Activated CD4-positive, CD25-positive, alpha-beta regulatory T cell treated with anti-CD3 and anti-CD28 coated beads, Interleukin-2, amount 50 U/mL, for 16 hours (primary cell): Measurements from ENCODE around the gene ADAMTSL3.
"Not testable (repeated sequence)": the region's sequence is repeated elsewhere in the genome, so short reads cannot be mapped to it uniquely, and the experiment has no call there.

Experiments
- DNase-seq: peaks from one replicate; pipeline ENCODE4 v3.0.0-alpha.2; 2020; ENCODE audit warnings: low read depth, low spot score

Gene ADAMTSL3

DNA sequence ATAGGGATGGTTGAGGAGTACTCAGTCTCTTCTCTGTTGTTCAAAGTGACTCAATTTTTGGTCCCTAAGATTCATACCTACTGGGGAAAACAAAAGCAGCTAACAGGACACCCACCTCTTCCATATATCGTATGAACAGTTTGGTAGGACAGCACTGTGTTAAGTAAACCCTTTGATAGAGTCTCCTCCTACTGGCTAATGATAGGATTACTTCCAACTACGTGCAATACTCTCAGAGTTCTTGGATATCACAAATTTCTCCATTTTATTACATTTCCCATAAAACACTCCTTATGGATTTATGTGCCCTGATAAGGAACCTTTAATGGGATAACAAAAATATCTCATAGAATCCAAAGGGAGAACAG, 381.5 kb downstream of the ADAMTSL3 start:
- no peak for DNase-seq

DNA sequence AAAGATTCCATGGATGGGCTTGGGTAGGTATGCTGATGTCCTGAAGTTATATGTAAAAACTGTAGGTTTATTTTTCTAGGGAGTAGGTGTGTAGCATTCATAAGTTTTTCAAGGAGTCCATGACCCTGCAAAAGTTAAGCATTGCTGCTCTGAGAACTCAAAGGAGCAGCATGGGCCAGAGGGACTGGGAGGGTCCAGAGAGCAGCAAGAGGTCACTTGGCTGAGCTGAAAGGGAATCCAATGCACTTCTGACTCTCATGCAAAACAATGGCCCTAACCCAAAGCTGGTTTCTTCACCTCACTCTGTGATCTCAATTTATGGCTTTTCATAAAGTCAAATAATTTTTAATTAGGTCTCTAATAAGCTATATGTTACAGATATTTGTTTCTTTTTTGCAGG, 383.4 kb downstream of the ADAMTSL3 start:
- no peak for DNase-seq

DNA sequence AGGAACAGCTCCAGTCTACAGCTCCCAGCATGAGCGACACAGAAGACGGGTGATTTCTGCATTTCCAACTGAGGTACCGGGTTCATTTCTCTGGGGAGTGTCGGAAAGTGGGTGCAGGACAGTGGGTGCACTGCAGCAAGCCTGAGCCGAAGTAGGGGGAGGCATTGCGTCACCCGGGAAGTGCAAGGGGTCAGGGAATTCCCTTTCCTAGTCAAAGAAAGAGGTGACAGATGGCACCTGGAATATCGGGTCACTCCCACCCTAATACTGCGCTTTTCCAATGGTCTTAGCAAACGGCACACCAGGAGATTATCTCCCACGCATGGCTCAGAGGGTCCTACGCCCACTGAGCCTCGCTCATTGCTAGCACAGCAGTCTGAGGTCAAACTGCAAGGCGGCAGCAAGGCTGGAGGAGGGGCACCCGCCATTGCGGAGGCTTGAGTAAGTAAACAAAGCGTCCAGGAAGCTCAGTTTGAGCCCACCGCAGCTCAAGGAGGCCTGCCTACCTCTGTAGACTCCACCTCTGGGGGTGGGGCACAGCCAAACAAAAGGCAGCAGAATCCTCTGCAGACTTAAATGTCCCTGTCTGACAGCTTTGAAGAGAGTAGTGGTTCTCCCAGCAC, 388.6 kb downstream of the ADAMTSL3 start:
- DNase-seq: not testable (repeated sequence)

DNA sequence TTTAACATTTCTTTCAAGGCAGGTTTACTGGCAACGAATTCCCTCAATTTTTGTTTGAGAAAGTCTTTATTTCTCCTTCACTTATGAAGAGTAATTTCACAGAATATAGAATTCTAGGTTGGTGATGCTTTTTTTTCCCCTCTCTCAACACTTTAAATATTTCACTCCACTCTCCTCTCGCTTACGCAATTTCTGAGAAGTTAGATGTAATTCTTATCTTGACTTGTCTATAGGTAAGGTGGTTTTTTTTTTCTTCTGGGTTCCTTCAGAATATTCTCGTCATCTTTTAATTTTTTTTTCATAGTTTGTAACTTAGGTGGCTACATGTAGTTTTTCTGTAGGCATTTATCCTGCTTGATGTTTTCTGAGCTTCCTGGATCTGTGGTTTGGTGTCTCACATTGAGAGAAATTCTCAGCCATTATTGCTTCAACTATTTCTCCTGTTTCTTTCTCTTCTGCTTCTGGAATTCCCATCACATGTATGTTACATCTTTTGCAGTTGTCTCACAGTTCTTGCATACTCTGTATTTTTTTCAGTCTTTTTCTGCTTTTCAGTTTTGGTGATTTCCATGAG, 392.2 kb downstream of the ADAMTSL3 start:
- no peak for DNase-seq

DNA sequence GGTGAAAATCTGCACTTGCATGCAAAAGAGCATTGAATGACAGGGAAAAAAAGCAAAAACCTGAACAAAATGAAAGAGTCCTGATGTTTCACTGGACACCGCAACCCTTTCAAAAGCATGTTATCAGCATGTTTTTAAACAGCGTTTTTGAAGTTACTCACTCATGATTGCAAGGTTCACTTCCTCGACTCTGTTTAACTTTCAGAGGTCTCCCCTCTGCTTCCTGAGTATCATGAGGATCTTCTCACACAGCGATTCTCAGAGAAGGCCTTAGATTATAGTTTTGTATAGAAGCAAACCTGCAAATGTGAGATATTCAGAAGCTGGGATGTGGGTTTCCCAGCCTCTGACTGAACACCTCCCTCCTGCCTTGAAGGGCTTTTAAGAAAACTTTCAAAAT, 395.6 kb downstream of the ADAMTSL3 start:
- not testable (repeated sequence) for DNase-seq

DNA sequence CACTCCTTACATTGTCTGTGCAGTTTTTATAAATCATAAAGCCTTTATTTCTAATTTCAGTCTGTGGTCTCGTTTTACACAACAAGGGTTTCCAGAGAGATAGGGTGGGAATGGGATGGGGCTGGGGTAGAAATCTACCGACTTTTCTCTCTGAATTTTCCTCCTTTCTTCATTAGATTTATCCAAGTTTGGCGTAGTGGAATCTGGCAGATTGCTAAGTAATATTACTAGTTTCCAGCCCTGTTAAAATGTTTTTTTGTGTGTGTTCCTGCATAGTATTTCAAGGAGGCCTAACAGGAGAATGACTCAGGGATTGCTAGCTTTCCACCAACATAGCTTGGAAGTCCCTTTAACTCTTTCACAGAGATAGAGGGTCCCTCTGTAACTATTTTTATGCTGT, 396.2 kb downstream of the ADAMTSL3 start:
- no peak for DNase-seq

DNA sequence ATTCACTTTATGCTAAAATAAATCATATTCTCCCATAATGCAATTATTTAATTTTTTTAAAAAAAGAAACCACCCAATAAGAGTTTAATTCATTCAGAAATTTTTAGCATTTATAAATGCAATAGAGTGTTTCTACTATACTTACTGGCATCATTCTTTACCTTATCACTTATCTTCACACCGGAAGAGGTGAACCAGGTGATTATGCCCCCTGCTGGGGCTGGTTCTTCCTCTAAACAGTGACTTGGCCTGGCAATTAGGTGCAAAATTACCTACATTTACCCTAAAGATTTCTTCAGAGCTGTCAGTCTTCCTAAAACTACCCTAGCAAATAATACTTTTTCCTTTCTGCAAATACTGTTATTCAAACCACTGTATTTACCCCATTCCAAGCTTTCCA, 397.2 kb downstream of the ADAMTSL3 start:
- not testable (repeated sequence) for DNase-seq

DNA sequence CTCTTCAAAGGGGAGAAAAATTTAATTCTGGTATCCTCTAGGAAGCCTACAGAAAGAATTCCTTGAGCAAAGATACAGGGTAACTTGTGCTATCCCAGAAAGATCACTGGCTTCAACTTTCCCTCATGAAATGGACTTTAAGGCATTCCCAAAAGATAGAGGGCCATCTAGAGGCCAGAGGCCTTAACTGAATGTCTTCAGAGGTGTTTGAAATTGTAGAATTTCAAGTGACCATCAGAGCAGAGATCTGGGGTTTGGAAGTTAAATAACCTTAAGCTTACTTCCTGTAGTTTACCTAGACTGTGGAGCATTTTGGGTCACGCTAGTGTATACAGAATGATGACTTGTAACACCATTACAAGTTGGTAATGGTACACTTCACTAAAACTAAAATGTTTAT, 400.6 kb downstream of the ADAMTSL3 start:
- not testable (repeated sequence) for DNase-seq

DNA sequence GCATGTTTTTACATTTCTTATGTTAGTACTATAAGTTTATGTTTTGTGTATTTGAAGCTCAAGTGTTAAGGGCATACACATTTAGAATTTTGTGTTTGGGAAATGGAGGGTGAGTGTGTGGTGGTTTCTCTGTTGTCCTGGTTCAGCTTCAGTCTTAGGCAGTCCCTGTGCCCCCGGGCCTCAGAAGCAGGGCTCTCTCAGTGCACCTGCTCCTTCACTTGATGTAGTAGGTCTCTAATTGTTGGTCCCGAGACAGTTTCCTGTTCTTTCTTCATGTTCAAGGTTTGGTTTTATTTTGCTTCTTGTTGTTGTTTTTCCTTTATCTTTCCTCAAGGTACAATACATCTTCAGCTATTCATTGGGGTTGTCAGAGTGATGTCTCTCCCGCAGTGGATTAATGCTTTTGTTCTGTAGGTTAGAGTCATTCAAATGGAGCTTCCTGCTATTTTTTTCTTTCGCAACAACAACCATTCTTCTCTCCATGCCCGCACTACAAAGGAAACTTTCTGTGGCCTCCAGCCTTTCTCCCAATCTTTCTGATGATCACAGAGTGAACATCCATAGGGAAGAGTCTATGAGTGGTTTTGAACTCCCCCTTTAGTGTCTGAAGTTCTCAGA, 403.9 kb downstream of the ADAMTSL3 start:
- DNase-seq: no peak

DNA sequence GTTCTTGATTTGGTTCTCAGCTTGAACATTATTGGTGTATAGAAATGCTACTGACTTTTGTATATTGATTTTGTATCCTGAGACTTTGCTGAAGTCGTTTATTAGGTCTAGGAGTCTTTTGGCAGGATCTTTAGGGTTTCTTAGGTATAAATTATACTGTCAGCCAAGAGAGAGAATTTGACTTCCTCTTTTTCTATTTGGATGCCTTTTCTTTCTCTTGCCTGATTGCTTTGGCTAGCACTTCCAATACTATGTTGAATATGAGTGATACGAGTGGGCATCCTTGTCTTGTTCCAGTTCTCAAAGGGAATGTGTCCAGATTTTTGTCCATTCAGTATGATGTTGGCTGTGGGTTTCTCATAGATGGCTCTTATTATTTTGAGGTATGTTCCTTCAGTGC, 409.8 kb downstream of the ADAMTSL3 start:
- DNase-seq: not testable (repeated sequence)

DNA sequence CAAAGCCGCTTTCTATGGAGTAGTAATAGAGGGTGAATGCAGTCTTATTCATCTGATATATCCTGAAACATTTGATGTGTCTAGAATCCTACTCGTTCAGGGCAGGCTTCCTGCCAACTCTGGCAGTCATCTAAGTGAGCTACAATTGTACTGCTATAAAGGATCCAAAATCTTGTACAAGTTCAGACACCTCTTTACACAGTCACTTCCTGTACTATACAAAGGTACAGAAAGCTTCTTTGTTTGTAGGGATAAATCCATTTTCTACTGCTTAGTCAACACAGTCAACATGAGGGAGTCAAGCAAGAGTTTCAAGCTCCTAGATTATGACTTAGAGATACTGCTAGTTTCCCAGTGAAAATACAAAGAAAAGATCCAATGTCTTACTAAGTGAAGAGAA, 414.8 kb downstream of the ADAMTSL3 start:
- DNase-seq: not testable (repeated sequence)

DNA sequence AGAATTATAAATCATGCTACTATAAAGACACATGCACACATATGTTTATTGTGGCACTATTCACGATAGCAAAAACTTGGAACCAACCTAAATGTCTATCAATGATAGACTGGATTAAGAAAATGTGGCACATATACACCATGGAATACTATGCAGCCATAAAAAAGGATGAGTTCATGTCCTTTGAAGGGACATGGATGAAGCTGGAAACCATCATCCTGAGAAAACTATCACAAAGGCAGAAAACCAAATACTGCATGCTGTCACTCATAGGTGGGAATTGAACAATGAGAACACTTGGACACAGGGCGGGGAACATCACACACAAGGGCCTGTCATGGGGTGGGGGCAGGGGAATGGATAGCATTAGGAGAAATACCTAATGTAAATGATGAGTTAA, 424.1 kb downstream of the ADAMTSL3 start:
- DNase-seq: not testable (repeated sequence)

DNA sequence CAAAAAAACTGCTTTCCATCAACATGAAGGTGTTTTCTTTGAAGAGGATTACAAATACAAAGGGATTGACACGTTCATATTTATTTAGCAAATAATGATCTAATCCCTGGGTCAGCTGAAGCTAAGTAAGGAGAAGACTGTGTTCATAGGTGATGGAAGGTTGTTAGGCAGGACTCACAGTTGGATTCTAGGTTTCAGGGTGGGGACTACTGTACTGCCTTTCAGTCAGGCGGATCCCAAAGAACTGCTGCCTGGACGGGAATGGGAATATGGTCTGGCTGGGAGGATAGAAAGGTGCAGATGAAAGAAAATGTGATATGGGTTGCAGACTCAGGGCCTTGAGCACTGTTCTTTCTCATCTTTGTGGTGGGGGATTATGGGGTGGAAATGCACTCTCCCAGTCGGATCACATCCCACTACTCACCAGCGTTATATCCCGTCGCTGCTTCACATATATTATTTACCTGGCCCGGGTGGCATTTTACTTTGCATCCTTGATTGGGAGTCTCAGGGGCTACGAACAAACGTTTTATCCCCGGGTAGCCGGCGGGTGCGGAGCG, 425.5 kb downstream of the ADAMTSL3 start:
- not testable (repeated sequence) for DNase-seq

DNA sequence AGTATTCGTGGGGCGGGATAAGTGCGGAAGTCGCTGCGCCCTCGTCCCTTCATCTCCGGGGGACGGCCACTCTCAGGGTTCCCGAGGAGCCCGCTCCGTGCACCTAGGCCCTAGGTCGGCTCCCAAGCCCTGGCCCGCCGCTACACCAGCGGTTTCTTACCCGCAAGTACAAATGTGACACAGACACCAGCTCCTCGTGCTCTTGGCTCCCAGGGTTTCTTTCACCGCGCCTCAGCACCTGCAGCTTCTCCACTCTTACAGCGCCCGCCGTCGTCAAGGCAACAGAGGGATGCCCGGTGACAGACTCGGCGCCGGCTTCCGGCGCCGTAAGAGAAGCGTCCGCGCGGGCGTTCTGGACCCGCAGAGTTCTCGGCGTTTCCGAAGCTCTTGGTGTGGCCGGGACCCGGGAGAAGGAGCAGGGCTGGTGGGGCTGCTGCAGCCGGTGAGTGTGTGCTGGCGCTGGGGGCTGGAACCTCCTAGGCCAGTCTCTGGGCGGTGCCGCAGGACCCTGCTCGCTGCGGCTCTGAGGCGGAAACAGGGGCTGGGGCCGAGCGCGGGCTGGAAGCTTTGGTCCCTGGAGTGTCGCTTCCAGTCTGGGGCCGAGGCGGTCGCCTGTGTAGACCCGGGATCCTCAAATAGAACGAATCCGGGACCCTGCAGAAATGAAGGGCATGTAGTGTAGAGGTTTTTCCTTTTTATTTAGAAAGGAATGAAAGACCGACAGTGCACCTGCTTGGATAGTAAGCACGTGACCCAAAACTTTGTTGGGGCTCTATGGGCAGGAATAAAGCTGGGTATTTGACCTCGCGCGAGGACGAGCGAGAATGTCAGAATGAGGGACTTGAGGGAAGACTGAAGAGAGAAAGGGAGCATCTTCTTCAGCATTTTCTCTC, 426.2 kb downstream of the ADAMTSL3 start:
- no peak for DNase-seq

DNA sequence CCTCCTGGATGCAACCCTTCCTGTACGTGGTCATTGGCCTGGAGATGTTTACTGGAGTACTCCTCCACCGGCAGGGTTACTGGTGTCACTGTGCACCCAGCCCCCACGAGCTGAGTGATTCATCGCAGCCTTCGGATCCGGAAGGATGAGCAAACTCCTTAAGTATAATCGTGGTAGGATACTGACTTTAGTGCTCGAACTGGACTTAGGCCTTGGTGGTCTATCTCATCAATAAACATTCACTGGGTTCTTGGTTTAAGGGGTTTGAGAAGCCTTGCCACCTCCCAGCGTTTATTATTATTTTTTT, 426.8 kb downstream of the ADAMTSL3 start:
- DNase-seq: not testable (repeated sequence)

DNA sequence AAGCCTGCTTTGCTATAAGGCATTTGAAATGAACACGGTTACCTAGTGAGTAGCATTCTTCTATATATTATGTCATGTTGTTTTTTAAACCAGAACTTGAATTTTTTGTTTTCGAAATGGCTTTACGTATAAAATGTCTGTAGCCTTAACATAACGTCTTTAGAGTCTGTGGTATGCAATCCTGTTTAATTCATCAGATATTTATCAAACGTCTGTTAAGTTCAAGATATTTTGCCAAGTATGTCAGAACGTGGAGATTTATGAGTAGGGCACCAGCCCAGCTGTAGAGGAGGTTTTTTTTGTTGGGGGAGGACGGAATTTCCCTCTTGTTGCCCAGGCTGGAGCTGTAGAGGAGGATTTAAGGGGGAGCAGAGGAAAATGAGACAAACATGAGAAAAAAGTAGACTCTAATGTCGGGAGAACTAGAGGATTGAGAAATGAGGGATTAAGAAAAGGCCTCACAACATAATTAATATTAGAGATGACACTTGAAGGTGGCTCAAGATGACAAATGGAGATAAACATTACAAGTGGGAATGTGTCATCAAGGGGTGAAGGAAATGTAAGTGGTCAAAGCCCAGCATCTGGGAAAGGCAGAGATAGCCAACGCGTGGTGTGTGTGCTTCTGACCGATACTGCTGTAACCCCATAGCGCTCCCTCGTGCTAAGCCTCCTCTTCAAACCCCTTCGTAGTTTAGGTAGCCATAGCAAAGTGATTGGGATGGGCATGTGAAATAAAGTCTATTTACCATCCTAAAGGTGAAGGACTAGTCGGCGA, 427.7 kb downstream of the ADAMTSL3 start:
- DNase-seq: no peak

DNA sequence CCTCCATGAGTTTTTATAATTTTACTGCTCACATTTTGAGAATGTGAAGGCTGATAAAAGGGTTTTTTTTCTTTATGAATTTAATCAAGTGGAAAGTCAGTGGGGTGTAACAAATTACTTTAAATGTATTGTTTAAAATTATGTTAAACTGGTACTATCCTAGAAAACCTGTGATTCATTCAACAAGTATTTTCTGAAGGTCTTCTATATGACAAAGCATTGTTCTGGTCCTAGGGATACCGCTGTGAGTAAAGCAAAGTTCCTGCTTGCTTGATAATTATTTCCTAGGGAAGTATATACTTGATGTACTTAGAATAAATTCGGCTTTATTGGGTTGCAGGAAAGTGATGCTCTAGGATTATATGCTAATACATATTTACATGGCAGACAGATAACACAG, 428.8 kb downstream of the ADAMTSL3 start:
- no peak for DNase-seq

DNA sequence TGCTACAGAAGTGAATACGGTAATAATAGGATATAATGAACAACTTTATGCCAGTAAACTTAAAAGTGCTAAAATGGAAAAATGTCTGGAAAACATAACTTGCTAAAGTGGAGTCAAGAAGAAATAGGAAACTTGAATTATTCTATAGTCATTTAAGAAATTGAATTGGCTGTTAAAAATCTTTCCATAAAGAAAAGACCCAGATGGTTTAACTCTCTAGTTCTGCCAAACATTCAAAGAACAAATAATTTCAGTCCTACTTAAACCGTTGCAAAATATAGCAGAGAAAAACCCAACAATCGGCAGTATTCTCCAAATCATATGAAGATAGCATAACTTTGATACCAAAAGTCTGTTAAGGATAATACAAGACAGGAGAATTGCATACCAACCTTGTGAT, 432.1 kb downstream of the ADAMTSL3 start:
- DNase-seq: not testable (repeated sequence)
